ENCODE measurements around the gene AK2.
"Not testable (repeated sequence)": the region's sequence is repeated elsewhere in the genome, so short reads cannot be mapped to it uniquely, and the experiment has no call there.

AK2 gene

DNA sequence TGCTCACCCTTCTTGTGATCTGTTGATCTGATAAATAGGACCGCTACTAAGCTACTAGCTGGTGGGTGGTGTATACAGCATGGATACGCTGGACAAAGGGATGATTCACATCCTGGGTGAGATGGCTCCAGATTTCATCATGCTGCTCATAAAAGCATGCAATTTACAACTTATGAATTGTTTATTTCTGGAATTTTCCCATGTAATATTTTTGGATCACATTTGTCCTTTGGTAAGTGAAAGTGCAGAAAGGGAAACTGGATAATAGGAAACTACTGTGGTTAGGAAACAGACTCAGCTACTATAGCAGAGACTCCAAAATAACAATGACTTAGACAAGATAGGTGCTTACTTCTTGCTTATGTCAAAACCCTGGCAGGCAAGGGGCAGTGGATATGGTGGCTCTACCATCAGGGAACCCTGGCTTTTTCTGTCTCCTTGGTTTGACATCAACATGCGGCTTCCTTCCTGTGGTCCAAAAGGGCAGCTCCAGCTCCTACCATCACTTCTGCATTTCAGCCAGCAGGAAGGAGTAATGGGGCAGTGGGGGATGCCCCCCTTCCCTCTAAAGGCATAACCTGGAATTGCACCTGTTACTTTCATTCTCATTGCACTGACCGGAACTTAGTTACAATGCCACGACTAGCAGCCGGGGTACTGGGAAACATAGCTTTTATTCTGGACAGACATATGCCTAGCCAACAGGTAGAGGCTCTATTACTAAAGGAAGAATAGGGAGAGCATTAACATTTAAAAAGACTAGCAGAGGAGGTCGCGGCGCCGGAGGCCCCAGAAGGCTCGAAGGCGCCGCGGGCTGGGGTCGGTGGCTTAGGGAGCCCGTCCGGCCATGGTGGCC is 13.8 kb upstream of the AK2 start:
- peak; percentile 55 to 80 for DNase-seq

- DNase-seq = no peak
Observed at GRCh38 chr1:33049371-33049770, 12.7 kb upstream of the AK2 start.

DNA sequence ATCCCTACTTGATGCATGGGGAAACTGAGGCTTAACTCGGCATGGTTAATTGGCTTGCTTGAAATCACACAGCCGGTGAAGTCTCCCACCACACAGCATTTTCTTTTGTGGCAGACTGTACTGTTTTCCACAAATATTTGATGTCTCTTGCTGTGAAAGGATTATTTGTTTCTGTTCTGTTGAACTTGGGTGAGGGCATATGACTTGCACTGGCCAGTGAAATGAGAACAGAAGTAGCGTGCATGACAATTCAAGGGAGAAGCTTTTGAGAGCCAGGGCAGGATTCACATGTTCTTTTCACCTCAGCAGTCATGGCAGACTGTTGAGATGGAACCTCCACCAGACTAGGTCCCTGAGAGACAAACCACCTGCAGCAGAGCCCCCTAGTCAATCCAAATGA is 11.7 kb upstream of the AK2 start:
- no peak for DNase-seq

DNA sequence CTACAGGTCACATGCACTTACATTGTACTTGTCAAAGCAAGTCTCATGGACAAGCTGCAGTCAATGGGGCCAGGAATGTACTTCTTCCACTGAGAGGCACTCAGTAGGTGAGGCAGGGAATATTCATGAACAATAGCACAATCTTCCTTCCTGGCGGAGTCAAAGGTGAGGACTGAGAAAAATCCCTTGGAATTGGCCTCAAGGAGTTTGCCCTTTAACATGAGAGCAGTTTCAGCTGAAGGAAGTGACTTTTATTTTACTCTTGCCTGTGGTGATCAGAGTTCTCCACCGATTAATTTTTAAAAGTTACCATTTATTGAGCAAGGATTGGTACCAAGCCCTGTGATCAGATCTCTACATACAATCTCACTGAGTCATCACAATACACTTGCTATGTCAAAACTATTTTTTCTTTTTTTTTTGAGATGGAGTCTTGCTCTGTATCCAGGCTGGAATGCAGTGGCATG is 11.2 kb upstream of the AK2 start:
- peak in 1 of 2 experiments; percentile 39 for DNase-seq

DNA sequence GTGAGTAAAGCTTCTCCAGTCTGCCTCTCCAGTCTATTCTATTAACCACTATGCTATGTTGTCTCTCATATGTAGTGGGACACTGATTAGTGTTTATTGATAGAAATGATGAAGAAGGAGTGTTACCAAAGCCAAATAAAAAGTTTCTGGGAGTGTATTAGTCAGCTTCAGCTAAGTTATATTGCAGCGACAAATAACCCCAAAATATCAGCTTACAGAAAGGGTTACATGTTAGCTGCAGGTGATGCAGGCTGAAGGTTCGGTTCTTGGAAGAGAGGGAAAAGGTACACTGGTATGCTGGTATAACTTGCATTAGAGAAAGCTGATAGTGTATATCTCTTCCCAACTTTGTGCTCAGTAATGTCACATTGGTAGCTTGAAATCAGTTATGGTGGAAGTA is 10.6 kb upstream of the AK2 start:
- DNase-seq = no peak

DNA sequence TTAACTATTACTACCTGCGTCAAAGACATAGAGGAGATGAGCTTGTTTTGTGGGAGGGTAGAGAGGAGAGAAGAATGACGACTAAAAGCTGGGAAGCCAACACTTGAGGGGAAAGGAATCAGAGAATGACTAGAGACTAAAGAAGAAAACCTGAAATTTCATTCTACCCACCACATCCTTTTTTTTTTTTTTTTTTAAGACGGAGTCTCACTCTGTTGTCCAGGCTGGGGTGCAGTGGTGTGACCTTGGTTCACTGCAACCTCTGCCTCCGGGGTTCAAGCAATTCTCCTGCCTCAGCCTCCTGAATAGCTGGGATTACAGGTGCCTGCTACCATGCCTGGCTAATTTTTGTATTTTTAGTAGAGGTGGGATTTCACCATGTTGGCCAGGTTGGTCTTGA is 9.6 kb upstream of the AK2 start:
- DNase-seq = not testable (repeated sequence)

- no peak for DNase-seq
Observed at GRCh38 chr1:33045814-33046213, 9.1 kb upstream of the AK2 start.

DNA sequence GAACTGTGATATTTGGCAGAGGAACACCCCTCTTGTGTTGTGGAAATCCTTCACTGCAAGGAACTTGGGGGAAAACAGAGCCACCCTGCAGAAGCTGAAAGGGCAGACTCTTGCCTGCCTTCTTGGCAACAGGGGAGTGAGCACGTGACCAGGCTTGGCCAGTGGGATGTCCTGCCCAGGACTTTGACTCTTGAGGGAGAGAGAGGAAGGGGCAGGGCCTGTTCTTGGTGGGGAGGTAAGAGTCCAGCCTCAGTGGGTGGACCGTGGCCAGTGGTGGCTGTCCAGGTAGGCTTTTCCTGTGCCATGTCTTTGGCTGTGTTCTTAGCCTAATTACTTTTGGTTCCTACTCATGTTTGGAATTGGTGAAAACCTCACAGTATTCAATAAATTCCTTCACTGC is 8.6 kb upstream of the AK2 start:
- no peak for DNase-seq

DNA sequence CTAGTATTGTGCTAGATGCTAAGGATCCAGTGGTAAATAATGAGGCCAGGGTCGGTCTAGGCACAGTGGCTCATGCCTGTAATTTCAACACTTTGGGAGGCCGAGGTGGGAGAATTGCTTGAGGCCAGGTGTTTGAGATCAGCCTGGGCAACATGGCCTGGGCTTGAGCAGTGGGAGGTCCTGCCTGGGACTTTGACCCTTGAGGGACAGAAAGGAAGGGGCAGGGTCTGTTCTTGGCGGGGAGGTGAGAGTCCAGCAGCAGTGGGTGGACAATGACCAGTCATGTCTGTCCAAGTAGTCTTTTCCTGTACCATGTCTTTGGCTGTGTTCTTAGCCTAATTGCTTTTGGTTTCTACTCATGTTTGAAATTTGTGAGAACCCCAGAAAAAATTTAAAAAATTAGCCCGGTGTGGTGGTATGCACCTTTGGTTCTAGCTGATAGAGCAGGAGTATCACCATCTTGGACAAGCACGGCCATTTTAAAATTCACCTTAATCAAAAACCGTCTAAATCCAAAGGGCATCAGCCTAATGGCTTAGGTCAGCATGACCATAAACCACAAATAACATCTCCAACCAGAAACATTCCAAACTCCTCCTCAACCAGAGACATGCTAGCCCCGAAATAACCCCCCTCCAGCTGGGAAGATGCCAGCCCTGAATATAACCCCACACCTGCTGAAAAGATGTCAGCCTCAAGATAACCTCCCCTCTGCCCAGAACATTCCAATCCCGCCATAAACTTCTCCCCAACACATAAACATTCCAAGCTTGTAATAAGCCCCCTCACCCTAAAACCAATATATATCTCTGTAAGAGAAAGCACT is 6.8 kb upstream of the AK2 start:
- no peak for DNase-seq

DNA sequence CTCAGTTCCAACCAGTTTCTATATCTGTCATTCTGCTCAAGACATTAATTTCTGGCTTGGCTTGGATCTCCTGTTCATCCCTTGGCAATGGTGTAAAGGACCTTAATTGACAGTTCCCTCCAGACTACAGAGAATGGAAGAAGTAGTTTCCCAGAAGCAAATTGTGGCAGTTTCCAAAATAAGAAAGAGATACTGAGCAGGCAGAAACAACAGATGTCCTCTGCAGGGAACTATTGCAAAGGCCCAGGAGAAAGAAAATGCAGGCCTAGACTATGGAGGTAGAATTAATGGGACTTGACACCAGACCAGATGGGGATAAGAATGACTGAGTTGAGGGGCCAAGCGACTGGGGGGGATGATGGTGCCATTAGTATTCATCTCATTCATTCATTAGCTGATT is 6.1 kb upstream of the AK2 start:
- DNase-seq = no peak

DNA sequence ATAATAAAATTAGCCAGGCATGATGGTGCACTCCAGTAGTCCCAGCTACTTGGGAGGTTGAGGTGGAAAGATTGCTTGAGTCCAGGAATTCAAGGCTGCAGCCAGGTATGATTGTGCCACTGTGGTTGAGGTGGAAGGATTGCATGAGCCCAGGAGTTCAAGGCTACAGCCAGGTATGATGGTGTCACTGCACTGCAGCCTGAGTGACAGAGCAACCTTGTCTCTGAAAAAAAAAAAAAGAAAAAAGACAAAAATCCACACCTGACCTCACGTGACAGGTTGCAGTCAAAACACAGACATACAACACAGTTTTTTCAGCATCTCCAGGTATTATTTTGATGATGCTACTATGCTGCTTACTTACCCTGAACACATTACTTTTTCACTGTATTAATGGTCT is 4.3 kb upstream of the AK2 start:
- DNase-seq = no peak

DNA sequence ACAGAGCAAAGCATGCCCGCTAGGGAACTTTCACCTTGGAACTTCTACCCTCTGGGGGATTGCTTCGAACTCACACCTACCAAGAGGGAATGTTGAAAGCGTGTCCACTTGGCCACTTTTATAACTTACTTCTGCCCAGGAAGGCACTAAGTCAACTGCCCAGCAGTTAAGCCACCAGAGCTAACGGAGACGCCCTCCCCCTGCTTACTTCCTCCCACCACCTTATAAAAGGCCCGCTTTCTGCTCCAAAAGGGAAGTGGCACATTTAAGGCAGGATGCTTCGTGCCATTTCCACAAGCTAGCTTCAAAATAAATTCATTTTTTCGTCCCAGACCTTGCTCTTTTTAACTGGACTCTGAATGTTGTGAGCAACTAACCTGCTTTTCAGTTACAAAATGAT is 3.2 kb upstream of the AK2 start:
- no peak for DNase-seq

DNA sequence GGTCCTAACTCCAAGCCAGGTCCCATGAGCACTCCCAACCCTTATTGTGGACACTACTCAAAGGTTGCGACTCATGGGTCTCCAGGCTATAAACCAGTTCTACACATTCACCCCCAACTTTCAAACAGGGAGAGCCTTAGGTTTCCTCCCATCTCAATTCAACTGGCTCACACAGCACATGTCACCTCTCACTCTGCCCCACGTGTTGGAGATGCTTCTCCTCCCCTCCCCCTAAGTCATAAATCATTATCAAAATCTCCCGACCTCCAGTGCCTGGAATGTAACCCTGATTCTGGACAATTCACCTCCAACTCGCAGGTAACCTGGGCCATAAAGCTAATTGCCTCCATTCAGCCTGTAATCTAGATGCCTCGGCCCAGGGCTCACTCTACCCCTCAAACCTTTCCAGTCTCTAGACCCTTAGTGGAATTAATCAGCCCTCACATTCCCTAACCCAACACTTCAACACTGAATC is 595 bp downstream of the AK2 start:
- peak in 1 of 2 experiments; percentile 28 for DNase-seq

- DNase-seq = no peak
Observed at GRCh38 chr1:33032126-33032869, 4.4 kb downstream of the AK2 start.

GRCh38 chr1:33031506-33031905 is 5.2 kb downstream of the AK2 start:
- no peak for DNase-seq

- DNase-seq = no peak
Observed at GRCh38 chr1:33030575-33030974, 6.1 kb downstream of the AK2 start.

- DNase-seq = no peak
Observed at GRCh38 chr1:33029921-33030320, 6.8 kb downstream of the AK2 start.

GRCh38 chr1:33029209-33029608 is 7.5 kb downstream of the AK2 start:
- DNase-seq = no peak

DNA sequence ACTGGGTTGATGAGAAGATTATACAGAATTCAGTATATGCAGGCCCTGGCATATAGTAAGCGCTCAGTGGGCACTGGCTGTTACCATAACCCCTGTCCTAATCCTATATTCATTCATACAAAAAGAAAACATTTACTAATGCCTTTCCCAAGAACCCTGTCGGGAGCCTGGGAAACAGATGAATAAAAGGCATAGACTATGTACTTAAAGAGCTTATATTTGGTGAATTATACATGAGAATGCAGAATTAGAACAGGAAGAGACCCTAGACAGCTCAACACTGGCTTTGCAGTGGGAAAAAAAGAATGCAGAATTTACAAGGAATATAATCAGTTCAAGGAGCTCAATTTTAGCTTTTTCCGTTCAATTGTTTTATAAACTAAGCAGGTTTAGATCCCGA is 10.9 kb downstream of the AK2 start:
- no peak for DNase-seq

DNA sequence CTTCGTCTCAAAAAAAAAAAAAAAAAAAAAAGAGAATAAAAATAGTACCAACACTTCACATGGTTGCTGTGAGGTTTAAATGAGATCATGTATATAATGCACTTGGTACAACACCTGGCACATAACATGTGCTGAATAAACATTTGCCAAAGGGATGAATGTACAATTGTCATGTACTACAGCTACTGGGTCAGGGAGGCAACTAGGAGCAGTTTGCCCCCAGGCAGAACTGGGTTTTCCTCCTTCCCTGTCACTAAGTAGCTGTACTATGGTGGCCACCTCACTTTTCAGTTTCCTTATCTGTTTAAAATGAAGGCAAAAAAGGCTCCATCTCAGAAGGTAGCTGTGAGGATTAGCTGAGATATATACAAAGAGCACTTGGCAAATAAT is 11.5 kb downstream of the AK2 start:
- no peak for DNase-seq

GRCh38 chr1:33024430-33025179 is 12.1 kb downstream of the AK2 start:
- DNase-seq = not testable (repeated sequence)

GRCh38 chr1:33022650-33023200 is 14.0 kb downstream of the AK2 start:
- no peak for DNase-seq

All from SW 1271 (cell line).